HepG2 (cell line): Measurements from ENCODE around the gene IER2. TPM values are rescaled to one million over a fixed set of nuclear protein-coding genes. Genes with fewer than 3 reads are reported as not detected.

ENCODE experiments used
- FOSL1 ChIP-seq: sonication (generic); formaldehyde crosslinking; IDR thresholded peaks from 2 replicates; pipeline ENCODE4 v1.9.0; 2021; ENCODE audit warnings: missing genetic modification reagents, borderline replicate concordance
- MED8 ChIP-seq: sonication (generic); formaldehyde crosslinking; IDR thresholded peaks from 2 replicates; pipeline ENCODE4 v1.8.1; 2023; ENCODE audit warnings: mild to moderate bottlenecking, missing genetic modification reagents; ENCODE audit not compliant: insufficient replicate concordance
- NR2F2 ChIP-seq: IDR thresholded peaks from 2 replicates; pipeline ENCODE4 v1.6.1; 2012; ENCODE audit warnings: low read depth, inconsistent platforms, borderline replicate concordance
- PAWR ChIP-seq: sonication (generic); formaldehyde crosslinking; IDR thresholded peaks from 2 replicates; pipeline ENCODE4 v1.4.0; 2020; ENCODE audit warnings: missing genetic modification reagents, mild to moderate bottlenecking, borderline replicate concordance
- SMAD1 ChIP-seq: sonication (generic); formaldehyde crosslinking; IDR thresholded peaks from 2 replicates; pipeline ENCODE4 v1.4.0; 2020; ENCODE audit warnings: missing genetic modification reagents, low read depth, mild to moderate bottlenecking, borderline replicate concordance
- TGIF2 ChIP-seq: IDR thresholded peaks from 2 replicates; pipeline ENCODE4 v1.6.1; 2016; ENCODE audit warnings: control low read depth, missing compliant biosample characterization
- YEATS4 ChIP-seq: sonication (generic); formaldehyde crosslinking; IDR thresholded peaks from 2 replicates; pipeline ENCODE4 v1.4.0; 2020; ENCODE audit warnings: missing genetic modification reagents, borderline replicate concordance
- ZNF225 ChIP-seq: sonication (generic); formaldehyde crosslinking; IDR thresholded peaks from 2 replicates; pipeline ENCODE4 v1.4.0; 2020; ENCODE audit warnings: mild to moderate bottlenecking, missing genetic modification reagents
- ZNF572 ChIP-seq: sonication (generic); formaldehyde crosslinking; IDR thresholded peaks from 2 replicates; pipeline ENCODE4 v1.5.1; 2020; ENCODE audit warnings: mild to moderate bottlenecking, missing genetic modification reagents
- ZNF674 ChIP-seq: sonication (generic); formaldehyde crosslinking; IDR thresholded peaks from 2 replicates; pipeline ENCODE4 v1.5.0; 2020; ENCODE audit warnings: low read depth, mild to moderate bottlenecking, missing genetic modification reagents
- ZSCAN31 ChIP-seq: sonication (generic); formaldehyde crosslinking; IDR thresholded peaks from 2 replicates; pipeline ENCODE4 v1.5.0; 2020; ENCODE audit warnings: low read depth, mild to moderate bottlenecking, missing genetic modification reagents
- polyA plus RNA-seq, 8 experiments: library from polyadenylated mRNA; depleted of rRNA in 3 of 8; stranded (reverse) in 7 of 8; unstranded in 1 of 8; fragments of >200 nt; fragmentation: Illumina TruSeq in 4 of 8; extraction: Trizol in 4 of 8; gene quantifications; 2 replicates each; pipeline versions ENCODE4 v1.2.1 to v1.2.3, GENCODE V29; 2011 to 2016; ENCODE audit warnings: low read depth in 4 of 8, missing spikeins in 1 of 8, mixed read lengths in 1 of 8; ENCODE audit not compliant: insufficient read depth in 1 of 8
- total RNA-seq, 5 experiments: library from RNA; depleted of rRNA; stranded (reverse); fragments of >200 nt; fragmentation: Illumina TruSeq; extraction: Trizol; gene quantifications; 2 replicates each; pipeline ENCODE4 v1.2.3, GENCODE V29; 2016; ENCODE audit warnings: low read depth in 1 of 5
- TF ChIP-seq, protein P1 (sequence below): sonication (generic); formaldehyde crosslinking; IDR thresholded peaks from 2 replicates; pipeline ENCODE4 v1.8.0; 2023; ENCODE audit warnings: mild to moderate bottlenecking, missing genetic modification reagents
- TF ChIP-seq, protein P2 (sequence below): sonication (generic); formaldehyde crosslinking; IDR thresholded peaks from 2 replicates; pipeline ENCODE4 v1.5.1; 2020; ENCODE audit warnings: missing genetic modification reagents, mild to moderate bottlenecking, borderline replicate concordance
- TF ChIP-seq, protein P3 (sequence below): sonication (generic); formaldehyde crosslinking; IDR thresholded peaks from 2 replicates; pipeline ENCODE4 v1.4.0; 2020; ENCODE audit warnings: missing genetic modification reagents
- TF ChIP-seq, protein P4 (sequence below): sonication (generic); formaldehyde crosslinking; IDR thresholded peaks from 2 replicates; pipeline ENCODE4 v1.4.0; 2020; ENCODE audit warnings: mild to moderate bottlenecking, missing genetic modification reagents
- TF ChIP-seq, protein P5 (sequence below): sonication (generic); formaldehyde crosslinking; IDR thresholded peaks from 2 replicates; pipeline ENCODE4 v1.5.1; 2020; ENCODE audit warnings: mild to moderate bottlenecking, missing genetic modification reagents, borderline replicate concordance

Gene IER2
- total and polyA plus RNA-seq, 2 of the 13 experiments (the other 11 are each of a cell fraction or from before 2014, with no cell fraction given), result 10.1 to 14.3 TPM

DNA sequence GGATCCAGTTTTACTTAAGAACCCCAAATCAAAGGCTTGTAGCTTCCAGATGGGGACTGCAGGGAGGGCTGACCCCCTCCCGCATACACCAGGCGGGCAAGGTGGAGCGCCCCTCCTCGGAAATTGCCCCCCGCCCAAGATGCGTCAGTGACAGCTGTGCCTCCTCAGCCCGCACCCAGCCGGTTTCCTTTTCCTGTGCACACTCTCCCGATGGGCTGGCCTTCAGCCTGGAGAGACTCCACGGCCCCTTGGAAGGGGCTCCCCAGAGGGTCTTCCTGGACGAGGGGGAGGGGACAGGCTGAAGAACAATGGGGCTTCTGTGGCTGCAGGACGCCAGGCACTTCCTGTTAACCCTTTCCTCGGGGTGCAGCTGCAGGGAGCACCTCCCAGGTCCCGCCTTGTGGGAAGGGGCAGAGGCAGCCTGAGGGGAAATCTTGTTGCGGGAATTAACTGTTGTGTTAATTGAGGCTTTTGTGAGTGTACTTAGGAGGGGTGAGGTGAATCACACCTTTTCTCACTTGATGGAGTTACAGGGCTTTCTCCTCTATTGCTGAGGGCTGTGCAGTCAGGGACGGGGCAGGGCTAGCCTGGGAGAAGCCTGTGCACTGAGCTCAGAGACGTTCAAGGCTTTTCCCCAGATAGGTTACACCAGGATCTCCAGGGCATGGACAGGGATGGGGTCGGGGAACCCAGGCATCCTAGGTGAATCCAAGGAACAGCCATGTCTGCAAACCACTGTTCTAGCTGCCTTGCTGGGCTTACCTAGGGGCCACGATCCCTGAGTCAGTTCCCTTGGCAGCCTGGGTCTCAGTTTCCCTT lies 14.3 kb downstream of the IER2 start (continued):
- no peak for TF ChIP-seq PAWR
- TF ChIP-seq ZSCAN31 (CRISPR knock-in tag), result no peak
- TF ChIP-seq, protein P1, sequence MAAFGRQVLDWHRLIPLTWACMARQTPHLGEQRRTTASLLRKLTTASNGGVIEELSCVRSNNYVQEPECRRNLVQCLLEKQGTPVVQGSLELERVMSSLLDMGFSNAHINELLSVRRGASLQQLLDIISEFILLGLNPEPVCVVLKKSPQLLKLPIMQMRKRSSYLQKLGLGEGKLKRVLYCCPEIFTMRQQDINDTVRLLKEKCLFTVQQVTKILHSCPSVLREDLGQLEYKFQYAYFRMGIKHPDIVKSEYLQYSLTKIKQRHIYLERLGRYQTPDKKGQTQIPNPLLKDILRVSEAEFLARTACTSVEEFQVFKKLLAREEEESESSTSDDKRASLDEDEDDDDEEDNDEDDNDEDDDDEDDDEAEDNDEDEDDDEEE (CRISPR knock-in tag), result no peak; the same call in 1 of the 2 replicates
- TF ChIP-seq, protein P2, sequence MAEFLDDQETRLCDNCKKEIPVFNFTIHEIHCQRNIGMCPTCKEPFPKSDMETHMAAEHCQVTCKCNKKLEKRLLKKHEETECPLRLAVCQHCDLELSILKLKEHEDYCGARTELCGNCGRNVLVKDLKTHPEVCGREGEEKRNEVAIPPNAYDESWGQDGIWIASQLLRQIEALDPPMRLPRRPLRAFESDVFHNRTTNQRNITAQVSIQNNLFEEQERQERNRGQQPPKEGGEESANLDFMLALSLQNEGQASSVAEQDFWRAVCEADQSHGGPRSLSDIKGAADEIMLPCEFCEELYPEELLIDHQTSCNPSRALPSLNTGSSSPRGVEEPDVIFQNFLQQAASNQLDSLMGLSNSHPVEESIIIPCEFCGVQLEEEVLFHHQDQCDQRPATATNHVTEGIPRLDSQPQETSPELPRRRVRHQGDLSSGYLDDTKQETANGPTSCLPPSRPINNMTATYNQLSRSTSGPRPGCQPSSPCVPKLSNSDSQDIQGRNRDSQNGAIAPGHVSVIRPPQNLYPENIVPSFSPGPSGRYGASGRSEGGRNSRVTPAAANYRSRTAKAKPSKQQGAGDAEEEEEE (CRISPR knock-in tag), result 0 out of 2 replicates have a peak, but pooled peaks have one; percentile 54
- TF ChIP-seq ZNF572, result no peak
- TF ChIP-seq SMAD1 (CRISPR knock-in tag), result no peak
- TF ChIP-seq, protein P3, sequence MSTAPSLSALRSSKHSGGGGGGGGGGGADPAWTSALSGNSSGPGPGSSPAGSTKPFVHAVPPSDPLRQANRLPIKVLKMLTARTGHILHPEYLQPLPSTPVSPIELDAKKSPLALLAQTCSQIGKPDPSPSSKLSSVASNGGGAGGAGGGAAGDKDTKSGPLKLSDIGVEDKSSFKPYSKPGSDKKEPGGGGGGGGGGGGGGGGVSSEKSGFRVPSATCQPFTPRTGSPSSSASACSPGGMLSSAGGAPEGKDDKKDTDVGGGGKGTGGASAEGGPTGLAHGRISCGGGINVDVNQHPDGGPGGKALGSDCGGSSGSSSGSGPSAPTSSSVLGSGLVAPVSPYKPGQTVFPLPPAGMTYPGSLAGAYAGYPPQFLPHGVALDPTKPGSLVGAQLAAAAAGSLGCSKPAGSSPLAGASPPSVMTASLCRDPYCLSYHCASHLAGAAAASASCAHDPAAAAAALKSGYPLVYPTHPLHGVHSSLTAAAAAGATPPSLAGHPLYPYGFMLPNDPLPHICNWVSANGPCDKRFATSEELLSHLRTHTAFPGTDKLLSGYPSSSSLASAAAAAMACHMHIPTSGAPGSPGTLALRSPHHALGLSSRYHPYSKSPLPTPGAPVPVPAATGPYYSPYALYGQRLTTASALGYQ (CRISPR knock-in tag), result peak; percentile 81; the same call in 1 of the 2 replicates
- TF ChIP-seq MED8 (CRISPR knock-in tag), result peak; percentile 67
- no peak for TF ChIP-seq ZNF225 (CRISPR knock-in tag)
- peak; percentile 37; the same call in 1 of the 2 replicates for TF ChIP-seq YEATS4 (CRISPR knock-in tag)
- TF ChIP-seq, protein P4, sequence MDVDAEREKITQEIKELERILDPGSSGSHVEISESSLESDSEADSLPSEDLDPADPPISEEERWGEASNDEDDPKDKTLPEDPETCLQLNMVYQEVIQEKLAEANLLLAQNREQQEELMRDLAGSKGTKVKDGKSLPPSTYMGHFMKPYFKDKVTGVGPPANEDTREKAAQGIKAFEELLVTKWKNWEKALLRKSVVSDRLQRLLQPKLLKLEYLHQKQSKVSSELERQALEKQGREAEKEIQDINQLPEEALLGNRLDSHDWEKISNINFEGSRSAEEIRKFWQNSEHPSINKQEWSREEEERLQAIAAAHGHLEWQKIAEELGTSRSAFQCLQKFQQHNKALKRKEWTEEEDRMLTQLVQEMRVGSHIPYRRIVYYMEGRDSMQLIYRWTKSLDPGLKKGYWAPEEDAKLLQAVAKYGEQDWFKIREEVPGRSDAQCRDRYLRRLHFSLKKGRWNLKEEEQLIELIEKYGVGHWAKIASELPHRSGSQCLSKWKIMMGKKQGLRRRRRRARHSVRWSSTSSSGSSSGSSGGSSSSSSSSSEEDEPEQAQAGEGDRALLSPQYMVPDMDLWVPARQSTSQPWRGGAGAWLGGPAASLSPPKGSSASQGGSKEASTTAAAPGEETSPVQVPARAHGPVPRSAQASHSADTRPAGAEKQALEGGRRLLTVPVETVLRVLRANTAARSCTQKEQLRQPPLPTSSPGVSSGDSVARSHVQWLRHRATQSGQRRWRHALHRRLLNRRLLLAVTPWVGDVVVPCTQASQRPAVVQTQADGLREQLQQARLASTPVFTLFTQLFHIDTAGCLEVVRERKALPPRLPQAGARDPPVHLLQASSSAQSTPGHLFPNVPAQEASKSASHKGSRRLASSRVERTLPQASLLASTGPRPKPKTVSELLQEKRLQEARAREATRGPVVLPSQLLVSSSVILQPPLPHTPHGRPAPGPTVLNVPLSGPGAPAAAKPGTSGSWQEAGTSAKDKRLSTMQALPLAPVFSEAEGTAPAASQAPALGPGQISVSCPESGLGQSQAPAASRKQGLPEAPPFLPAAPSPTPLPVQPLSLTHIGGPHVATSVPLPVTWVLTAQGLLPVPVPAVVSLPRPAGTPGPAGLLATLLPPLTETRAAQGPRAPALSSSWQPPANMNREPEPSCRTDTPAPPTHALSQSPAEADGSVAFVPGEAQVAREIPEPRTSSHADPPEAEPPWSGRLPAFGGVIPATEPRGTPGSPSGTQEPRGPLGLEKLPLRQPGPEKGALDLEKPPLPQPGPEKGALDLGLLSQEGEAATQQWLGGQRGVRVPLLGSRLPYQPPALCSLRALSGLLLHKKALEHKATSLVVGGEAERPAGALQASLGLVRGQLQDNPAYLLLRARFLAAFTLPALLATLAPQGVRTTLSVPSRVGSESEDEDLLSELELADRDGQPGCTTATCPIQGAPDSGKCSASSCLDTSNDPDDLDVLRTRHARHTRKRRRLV (CRISPR knock-in tag), result no peak
- TF ChIP-seq, protein P5, sequence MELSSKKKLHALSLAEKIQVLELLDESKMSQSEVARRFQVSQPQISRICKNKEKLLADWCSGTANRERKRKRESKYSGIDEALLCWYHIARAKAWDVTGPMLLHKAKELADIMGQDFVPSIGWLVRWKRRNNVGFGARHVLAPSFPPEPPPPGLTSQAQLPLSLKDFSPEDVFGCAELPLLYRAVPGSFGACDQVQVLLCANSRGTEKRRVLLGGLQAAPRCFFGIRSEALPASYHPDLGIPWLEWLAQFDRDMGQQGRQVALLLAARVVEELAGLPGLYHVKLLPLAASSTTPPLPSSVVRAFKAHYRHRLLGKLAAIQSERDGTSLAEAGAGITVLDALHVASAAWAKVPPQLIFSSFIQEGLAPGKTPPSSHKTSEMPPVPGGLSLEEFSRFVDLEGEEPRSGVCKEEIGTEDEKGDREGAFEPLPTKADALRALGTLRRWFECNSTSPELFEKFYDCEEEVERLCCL (CRISPR knock-in tag), result no peak
- TF ChIP-seq NR2F2, result 0 out of 2 replicates have a peak, but pooled peaks have one; percentile 20
- TF ChIP-seq FOSL1 (CRISPR knock-in tag), result no peak
- no peak for TF ChIP-seq ZNF674 (CRISPR knock-in tag)
- peak; percentile 62 for TF ChIP-seq TGIF2
